HG03575 (cell line): ENCODE data around the gene CFAP46.

Source experiments
- ATAC-seq: cut with Tn5 transposase; IDR thresholded peaks from one replicate; pipeline ENCODE4 v1.9.1; 2021; ENCODE audit not compliant: unreplicated experiment, insufficient number of reproducible peaks, low FRiP score; ENCODE audit errors: extremely low read depth

Gene CFAP46

DNA sequence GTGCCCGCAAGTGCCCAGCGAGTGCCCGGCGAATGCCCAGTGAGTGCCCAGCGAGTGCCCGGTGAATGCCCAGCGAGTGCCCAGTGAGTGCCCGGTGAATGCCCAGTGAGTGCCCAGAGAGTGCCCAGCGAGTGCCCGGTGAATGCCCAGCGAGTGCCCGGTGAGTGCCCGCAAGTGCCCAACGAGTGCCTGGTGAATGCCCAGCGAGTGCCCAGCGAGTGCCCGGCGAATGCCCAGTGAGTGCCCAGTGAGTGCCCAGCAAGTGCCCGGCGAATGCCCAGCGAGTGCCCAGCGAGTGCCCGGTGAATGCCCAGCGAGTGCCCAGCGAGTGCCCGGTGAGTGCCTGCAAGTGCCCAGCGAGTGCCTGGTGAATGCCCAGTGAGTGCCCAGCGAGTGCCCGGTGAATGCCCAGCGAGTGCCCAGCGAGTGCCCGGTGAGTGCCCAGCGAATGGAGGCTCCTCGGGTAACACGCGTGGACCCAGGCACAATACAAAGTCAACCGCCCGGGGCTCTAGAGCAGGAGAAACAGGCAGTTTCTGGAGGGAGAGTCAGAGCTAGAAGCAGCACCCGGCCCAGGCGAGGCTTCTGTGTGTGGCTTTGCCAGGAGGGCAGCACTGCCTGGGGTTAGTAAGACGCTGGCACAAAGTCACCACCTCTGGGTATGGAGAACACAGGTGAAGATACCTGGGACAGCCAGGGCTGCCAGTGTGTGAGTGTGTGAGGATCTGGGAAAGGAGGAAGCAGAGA, 38.2 kb upstream of the CFAP46 start:
- ATAC-seq, result no peak

DNA sequence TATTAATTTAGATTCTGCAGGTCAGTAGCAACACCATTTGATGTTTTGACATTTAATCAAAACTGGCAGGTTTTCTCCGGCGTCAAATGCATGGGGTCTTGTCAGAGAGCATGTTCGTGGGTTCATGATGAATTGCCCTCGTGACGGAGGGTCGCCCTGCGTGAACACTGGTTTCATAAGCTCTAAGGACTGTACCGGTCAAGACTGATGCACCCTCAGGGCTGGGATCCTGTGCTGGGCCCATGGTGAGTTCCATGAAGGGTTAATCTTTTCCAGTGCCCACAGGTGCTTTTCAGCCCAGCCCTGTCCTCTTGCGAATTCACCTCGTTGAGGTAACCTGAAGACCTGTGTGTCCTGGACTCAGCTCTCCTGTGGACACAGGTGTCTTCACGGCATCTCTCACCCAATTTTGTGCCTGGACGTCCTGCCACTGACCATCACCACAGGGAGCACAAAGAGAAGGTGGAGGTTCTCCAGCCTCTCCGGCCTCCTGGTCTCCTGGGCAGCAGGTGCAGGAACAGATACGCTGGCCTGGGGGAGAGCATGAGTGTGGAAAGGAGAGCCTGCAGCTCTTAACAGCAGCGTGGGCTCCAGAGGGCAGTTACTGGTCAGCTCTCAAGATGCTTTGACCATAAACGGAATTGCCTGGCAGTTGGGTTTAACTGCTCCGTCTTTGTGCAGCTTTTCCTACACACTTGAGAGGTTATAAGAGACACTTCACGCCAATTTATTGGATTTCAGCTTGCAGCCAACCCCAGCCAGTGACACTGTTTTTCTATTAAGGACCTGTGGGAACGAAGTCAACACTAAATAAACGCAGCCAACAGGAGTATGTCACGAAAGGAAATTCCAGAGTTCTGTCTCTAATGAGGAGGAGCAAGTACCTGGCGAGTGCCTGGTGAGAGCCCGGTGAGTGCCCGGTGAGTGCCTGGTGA, 37.4 kb upstream of the CFAP46 start:
- ATAC-seq, result no peak

DNA sequence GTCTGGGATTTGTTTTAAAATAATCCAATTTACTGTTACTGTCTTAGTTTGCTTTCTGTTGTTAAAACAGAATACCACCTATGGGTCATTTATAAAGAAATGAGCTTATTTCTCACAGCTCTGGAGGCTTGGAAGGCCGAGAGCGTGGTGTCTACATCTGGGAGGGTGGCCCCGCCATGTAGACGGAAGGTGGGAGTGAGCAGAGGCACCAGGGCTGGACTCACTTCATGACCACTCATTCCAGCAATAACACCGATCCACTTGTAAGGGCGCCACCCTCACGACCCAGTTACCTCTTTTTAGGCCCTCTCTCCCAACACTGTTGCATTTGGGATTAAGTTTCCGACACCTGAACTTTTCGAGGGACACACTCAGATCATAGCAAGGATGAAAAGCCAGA, 36.2 kb upstream of the CFAP46 start:
- no peak for ATAC-seq

DNA sequence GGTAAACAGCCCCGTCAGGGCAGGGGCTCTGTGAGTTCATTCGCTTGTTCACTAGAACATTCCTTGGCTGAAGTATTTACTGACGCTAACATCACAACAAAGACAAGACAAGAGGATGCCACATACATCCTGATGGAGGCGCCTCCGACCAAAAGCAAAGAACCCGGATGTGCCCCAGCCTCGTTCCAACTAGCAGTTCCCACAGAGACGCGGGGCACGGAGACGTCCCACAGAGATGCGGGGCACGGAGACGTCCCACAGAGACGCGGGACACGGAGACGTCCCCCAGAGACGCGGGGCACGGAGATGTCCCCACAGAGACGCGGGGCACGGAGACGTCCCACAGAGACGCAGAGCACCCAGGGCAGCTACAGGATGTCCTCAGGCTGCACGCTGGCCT, 35.4 kb upstream of the CFAP46 start:
- no peak for ATAC-seq

DNA sequence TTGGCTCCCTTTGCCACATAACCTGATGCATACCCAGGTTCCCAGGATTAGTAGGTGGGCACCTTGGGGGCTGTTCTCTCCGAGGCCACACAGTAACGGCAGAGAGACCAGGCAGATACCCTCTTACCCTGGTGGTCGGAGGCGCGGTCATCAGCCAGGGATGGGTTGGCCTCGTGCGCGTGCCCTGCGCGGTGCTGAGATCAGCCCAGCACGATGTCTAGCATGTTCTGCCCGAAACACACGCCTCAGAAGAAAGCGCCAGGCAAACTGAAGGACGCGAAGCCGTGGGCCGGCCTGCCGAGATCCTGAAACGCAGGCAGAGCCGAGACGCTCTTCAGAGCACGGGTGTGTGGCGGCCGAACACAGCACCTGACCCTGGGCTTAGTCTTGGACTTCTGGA, 34.7 kb upstream of the CFAP46 start:
- ATAC-seq, result no peak

DNA sequence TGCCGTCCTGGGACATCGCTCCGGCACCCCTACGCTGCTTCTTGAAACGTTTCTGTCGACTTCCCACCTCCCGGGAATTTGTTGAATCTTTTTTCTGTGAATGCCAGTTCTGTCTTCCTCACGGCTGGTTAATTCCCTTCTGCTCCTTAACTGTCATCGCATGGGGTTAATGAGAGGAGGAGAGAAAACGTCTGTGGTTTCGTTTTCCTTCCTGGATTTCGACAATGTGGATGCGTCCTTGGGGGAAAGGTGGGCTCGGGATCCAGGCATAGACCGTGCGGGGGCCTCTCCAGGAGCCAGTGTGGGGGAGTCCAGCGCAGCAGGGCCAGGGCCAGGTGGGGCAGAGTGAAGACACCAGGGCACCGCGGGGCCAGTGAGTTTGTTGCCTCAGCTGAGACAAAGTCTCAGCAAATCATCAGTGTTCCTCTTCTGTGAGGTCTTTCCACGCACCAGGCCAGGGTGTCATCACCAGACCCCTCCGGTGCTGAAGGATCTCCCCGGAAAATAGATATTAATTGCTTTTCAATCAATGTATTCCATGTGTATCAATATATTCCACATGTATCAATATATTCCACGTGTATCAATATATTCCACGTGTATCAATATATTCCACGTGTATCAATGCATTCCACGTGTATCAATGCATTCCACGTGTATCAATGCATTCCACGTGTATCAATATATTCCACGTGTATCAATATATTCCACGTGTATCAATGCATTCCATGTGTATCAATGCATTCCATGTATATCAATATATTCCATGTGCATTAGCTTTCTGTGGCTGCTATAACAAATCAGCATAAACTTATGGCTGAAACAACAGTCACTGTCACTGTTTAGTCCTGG, 33.7 kb upstream of the CFAP46 start:
- ATAC-seq, result no peak

DNA sequence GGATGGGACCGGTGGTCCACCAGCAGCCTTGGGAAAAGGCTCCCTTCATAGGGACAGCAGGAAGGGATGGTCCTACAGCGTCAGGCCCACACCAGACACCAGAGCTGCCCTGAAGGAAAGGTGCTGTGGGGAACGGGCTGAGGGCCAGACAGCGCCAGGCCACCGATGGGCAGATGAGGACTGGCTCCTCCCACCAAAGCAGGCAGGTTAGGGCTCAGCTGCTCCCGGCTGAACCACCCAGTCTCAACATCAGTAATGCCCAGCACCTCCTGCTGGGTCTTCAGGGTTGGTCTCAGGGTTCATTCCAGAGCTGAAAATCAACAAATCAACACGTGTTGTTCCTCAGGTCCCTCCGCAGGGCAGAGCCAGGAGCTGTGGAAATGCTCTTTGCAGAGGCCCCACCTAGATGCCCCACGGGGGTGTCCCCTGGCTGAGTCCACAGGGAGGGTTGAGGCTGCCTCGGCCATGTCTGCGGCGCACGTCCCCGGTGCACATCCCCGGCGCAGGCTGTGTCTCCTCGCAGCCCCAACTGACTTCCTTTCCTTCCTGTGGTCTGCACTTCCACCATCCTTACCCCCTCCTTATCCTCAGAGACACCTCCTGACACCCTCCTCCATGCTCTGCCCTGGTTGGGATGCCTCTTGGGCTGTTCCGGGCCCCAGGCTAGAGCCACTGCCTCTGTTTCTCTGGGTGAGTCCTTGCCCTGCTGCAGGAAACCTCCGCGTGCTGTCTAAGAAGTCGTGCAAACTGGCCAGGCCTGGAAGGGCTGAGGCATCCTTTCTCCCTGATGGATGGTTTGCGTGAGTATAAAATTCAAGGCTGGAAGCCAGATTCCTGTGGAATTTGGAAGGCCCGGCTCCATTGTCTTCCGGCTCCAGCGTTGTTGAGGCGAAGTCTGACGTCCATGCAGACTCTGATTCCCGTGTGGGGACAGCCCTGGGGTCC, 32.8 kb upstream of the CFAP46 start:
- no peak for ATAC-seq

DNA sequence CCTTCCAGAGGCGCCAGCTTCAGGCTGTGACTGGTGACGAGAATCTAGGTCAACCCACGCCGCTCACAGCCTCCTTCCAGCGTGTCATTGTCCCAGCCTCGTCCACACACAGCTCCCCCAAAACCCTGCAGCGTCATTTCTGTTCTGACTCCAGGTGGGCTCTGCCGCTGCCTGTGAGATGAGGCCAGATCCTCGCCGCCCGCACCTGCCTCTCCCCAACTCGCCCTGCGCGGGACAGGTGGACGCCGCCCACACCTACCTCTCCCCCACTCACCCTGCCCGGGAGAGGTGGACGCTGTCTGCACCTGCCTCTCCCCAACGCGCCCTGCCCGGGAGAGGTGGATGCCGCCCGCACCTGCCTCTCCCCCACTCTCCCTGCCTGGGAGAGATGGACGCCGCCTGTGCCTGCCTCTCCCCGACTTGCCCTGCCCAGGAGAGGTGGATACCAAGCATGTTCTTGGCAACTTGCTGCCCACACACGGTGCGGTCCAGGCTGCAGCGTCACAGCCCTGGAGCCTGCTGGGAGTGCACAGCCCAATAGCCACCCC, 32.0 kb upstream of the CFAP46 start:
- ATAC-seq, result no peak

DNA sequence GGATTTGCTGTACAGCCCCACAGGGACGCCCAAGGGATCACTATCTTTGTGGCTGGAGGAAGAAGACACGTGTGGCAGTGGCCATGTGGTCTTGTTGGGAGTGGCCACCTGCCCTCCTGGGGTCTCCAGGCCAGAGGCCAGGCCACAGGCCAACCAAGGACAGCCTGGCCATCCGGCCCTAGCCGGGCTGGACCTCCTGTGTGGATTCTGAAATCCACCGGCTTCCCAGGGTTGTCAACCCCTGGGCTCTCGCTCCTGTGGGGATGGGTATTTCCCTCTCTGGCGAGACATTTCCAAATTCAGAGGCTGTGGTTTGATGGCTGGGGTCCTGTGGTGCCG, 31.5 kb upstream of the CFAP46 start:
- no peak for ATAC-seq

DNA sequence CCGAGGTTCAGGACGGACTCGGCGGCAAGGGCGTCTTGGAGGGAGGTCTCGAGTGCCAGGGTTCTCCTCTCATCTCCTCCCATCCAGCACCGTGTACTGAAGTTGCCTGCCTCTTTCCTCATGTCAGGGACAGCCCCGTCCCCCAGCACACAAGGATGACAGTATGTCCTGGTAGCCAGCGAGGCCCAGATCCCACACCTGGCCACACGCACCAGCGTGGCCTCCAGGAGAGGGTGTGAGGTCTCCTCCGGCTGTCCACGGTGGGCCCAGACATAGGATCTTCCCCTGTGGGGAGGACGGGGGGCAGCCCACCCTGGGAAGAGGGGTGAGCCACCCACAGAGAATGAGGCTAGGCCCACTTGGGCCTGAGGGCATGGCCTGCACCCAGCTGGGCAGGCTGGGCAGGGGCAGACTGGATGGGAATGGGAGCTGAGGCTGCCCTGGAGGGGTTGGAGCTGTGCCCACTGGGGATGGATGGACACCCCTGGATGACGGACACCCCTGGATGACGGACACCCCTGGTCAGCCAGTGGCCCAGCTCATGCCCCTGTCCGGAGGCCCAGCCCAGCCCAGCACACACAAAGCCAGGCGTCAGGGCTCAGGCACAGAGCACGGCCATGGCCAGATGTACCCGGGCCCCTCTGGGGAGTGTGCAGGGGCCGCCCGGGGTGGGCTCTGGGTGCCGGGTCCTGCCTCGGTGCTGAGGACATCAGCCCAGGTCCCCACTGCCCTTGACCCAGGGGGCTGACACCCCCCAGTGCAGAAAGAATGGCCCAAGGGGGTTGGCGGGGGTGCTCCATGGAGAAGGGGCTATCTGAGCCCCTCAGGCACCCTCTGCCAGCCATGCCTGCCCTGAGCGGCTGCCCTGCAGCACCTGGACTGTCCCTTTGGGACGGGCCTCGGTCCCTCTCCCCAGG, 30.9 kb upstream of the CFAP46 start:
- ATAC-seq, result no peak

DNA sequence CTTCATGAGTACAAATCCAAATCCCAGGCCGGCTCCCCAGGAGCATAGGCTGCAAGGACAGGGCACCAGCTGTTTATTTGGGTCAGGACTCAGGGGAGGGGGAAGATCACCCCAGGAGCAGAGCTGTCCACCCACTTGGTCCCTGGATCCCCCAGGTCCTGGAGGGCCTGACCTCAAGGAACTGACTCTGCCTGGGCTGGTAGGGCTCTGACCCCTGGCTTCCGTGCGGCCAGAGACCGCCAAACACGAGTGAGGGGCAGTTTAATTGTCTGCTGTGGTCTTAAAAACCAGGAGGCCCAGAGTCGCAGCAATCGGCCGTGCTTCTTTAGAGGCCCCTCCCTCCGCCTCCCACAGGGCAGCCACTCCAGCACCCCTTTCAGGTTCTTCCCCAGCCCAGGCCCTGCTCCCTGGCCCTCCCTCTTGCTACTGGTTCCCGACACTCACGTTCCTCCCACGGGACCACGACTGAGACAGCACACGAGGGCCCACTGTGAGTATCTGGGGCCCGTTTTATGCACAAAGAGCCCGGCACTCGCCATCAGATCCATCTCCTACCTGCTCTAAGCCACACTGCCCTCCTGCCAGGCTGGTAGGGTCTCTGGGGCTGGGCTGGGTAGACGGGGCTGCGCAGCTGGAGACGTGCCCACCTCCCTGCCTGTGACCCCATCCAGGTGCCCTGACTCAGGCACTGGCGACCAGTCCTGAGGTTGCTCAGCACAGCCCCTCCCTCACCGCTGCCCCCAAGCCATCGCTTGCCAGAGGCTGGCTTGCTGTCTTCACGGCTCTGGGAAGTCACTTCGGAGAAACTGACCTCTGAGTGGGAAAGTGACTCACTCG, 30.0 kb upstream of the CFAP46 start:
- no peak for ATAC-seq

DNA sequence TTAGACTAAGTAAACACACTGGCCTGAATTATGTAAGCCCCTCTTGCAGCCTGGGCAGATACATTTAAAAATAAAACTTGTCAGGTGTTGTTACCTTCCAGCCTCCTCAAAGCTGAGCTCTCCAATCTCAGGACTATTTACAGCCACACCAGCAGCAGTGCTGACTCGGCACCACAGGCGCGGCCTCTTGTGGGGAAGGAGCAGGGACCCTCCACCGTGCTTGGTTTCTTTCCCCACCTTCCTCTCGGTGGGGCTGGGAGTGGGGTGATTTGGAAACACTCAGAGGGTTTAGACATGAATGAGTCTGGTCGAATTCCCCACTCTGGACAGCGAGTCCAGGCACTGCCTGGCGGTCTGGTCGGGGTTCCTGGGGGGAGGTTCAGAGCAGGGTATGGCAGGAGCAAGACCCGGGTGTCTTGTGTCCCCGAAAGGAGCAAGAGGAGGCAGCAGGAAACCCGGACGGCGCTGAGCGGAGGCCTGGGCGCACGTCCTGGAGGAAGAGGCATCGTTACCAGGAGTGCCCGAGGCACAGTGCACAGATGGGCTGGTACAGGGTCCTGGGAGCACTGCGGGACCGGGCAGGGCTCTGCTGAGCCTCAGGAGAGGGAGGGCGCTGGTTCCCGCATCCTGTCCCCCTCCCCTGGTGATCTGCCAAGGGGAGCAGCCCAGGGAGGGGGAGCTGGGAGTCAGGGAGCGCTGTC, 29.2 kb upstream of the CFAP46 start:
- ATAC-seq, result no peak

DNA sequence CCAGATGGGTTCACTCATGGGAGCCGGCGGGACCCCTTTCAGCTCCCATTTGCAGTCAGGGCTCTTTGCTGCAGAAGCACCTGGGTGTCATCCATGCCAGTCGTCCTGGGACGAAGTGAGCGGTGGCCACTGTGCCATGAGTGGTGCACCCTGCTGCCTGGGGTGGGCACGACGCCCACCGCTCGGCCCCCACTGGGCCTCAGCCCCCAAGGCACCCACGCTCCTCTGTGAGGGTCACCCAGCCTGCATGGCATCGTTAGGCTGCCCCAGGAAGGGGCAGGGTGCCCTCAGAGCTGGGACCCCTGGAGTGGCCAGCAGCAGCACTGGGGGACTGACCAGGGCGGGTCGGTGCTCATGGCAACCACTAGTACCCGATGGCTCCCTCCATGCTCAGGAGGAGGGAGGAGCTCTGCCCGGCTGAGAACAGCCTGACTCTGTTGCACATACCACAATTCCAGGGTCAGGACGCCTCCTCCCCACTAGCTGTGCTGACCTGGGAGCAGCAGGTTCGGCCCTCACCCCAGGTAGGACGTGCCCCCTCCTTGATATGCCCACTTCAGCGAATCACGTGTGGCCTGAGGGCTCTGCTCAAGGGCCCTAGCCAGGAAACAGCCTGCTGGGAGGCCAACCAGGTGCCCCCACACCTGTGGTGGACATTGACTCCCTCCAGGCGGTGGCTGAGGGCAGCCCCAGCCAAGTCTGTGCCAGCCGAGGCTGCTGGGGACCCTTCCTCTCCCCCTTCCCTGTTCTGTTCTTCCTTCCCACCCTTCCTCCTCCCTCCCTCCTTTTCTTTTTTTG, 28.5 kb upstream of the CFAP46 start:
- ATAC-seq, result no peak

DNA sequence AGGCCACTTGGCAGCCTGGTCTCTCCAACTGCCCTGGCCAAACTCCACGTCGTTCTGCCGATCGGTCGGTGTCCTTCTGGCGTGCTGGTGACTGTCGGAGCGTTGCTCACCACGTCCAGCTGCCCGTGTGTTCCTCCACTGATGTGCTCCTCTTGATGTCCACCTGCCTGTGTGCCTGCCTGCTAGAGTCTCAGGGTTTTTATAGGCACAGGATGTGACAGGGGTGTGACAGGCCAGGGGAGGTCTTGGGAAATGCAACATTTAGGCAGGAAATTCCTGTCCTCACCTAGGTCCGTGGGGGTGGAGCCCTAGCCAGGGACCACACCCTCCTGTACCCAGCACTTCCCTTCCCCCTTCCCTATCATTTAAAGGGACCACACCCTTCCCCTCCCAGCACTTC, 25.2 kb upstream of the CFAP46 start:
- no peak for ATAC-seq

DNA sequence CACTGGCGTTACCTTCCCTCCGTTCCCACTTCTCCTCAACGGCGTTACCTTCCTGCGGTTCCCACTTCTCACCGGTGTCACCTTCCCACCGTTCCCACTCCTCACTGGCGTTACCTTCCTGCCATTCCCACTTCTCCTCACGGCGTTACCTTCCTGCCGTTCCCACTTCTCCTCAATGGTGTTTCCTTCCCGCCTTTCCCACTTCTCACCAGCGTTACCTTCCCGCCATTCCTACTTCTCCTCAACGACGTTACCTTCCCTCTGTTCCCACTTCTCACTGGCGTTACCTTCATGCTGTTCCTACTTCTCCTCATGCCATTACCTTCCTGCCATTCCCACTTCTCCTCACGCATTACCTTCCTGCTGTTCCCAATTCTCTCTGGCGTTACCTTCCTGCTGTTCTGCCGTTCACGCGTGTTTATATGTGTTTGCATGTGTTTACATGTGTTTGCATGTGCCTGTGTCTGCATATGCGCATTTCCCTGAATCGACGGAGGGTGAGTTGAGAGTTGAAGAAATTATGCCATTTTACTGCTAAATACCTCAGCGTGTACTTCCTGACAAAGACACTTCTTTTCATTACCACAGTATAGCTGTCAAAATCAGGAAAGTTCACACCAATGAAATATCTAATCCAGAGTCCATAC, 23.2 kb upstream of the CFAP46 start:
- ATAC-seq, result no peak
